ENCODE measurements around the gene ART3.

ART3 gene

GRCh38 chr4:76067652-76068286, 6.7 kb upstream of the ART3 start:
- H2AFZ ChIP-seq (ENCODE audit: low read length, unreplicated experiment): no peak overlapping the region
- H3K36me3 ChIP-seq (ENCODE audit: insufficient read depth, low read length): no peaks in the 10 kb centered on the region
- no peaks in the 10 kb centered on the region for H3K27me3 ChIP-seq (ENCODE audit: insufficient read depth, low read length)
- H3K79me2 ChIP-seq (ENCODE audit: control insufficient read depth, insufficient read depth, low read length, unreplicated experiment): no peaks in the 10 kb centered on the region
- no peaks in the 10 kb centered on the region for H3K4me1 ChIP-seq (ENCODE audit: control insufficient read depth, insufficient read depth, low read length, unreplicated experiment)
- no peak overlapping the region for H3K27ac ChIP-seq (ENCODE audit: low read depth, low read length)
- H3K4me3 ChIP-seq (ENCODE audit: low read depth, low read length): no peak overlapping the region

GRCh38 chr4:76072760-76073159, 1.7 kb upstream of the ART3 start:
- no peaks in the 10 kb centered on the region for H3K79me2 ChIP-seq (ENCODE audit: control insufficient read depth, insufficient read depth, low read length, unreplicated experiment)
- H3K27me3 ChIP-seq (ENCODE audit: insufficient read depth, low read length): no peaks in the 10 kb centered on the region
- H3K4me3 ChIP-seq (ENCODE audit: low read depth, low read length): no peak overlapping the region
- H2AFZ ChIP-seq (ENCODE audit: low read length, unreplicated experiment): no peak overlapping the region
- no peak overlapping the region for H3K27ac ChIP-seq (ENCODE audit: low read depth, low read length)
- H3K36me3 ChIP-seq (ENCODE audit: insufficient read depth, low read length): no peaks in the 10 kb centered on the region
- H3K4me1 ChIP-seq (ENCODE audit: control insufficient read depth, insufficient read depth, low read length, unreplicated experiment): no peaks in the 10 kb centered on the region

- H3K27me3 ChIP-seq (ENCODE audit: insufficient read depth, low read length): no peaks in the 10 kb centered on the region
- no peaks in the 10 kb centered on the region for H3K36me3 ChIP-seq (ENCODE audit: insufficient read depth, low read length)
- no peak overlapping the region for H2AFZ ChIP-seq (ENCODE audit: low read length, unreplicated experiment)
- H3K27ac ChIP-seq (ENCODE audit: low read depth, low read length): no peak overlapping the region
- no peaks in the 10 kb centered on the region for H3K79me2 ChIP-seq (ENCODE audit: control insufficient read depth, insufficient read depth, low read length, unreplicated experiment)
- no peaks in the 10 kb centered on the region for H3K4me1 ChIP-seq (ENCODE audit: control insufficient read depth, insufficient read depth, low read length, unreplicated experiment)
- no peak overlapping the region for H3K4me3 ChIP-seq (ENCODE audit: low read depth, low read length)
Measured at GRCh38 chr4:76074993-76075600, 588 bp downstream of the ART3 start.

GRCh38 chr4:76078033-76078613, 3.6 kb downstream of the ART3 start:
- H3K36me3 ChIP-seq (ENCODE audit: insufficient read depth, low read length): no peaks in the 10 kb centered on the region
- no peak overlapping the region for H2AFZ ChIP-seq (ENCODE audit: low read length, unreplicated experiment)
- no peaks in the 10 kb centered on the region for H3K27me3 ChIP-seq (ENCODE audit: insufficient read depth, low read length)
- H3K79me2 ChIP-seq (ENCODE audit: control insufficient read depth, insufficient read depth, low read length, unreplicated experiment): no peaks in the 10 kb centered on the region
- H3K27ac ChIP-seq (ENCODE audit: low read depth, low read length): no peak overlapping the region
- no peak overlapping the region for H3K4me3 ChIP-seq (ENCODE audit: low read depth, low read length)
- no peaks in the 10 kb centered on the region for H3K4me1 ChIP-seq (ENCODE audit: control insufficient read depth, insufficient read depth, low read length, unreplicated experiment)

- Histone ChIP-seq H2AFZ (ENCODE audit: low read length, unreplicated experiment) (no peak overlapping the region), H3K27me3 (ENCODE audit: insufficient read depth, low read length) (no peaks in the 10 kb centered on the region), H3K4me1 (ENCODE audit: control insufficient read depth, insufficient read depth, low read length, unreplicated experiment) (peaks cover 5% of the 10 kb centered on the region), H3K4me3 (ENCODE audit: low read depth, low read length) (no peak overlapping the region), H3K36me3 (ENCODE audit: insufficient read depth, low read length) (no peaks in the 10 kb centered on the region), H3K27ac (ENCODE audit: low read depth, low read length) (no peak overlapping the region), H3K79me2 (ENCODE audit: control insufficient read depth, insufficient read depth, low read length, unreplicated experiment) (no peaks in the 10 kb centered on the region)
Measured at GRCh38 chr4:76083386-76083988, 9.0 kb downstream of the ART3 start.

GRCh38 chr4:76084542-76084941, 10.0 kb downstream of the ART3 start:
- no peaks in the 10 kb centered on the region for H3K36me3 ChIP-seq (ENCODE audit: insufficient read depth, low read length)
- no peaks in the 10 kb centered on the region for H3K79me2 ChIP-seq (ENCODE audit: control insufficient read depth, insufficient read depth, low read length, unreplicated experiment)
- H3K4me1 ChIP-seq (ENCODE audit: control insufficient read depth, insufficient read depth, low read length, unreplicated experiment): peaks cover 5% of the 10 kb centered on the region
- no peak overlapping the region for H3K4me3 ChIP-seq (ENCODE audit: low read depth, low read length)
- H2AFZ ChIP-seq (ENCODE audit: low read length, unreplicated experiment): no peak overlapping the region
- H3K27me3 ChIP-seq (ENCODE audit: insufficient read depth, low read length): no peaks in the 10 kb centered on the region
- H3K27ac ChIP-seq (ENCODE audit: low read depth, low read length): no peak overlapping the region

GRCh38 chr4:76087007-76087769, 12.7 kb downstream of the ART3 start:
- Histone ChIP-seq H3K27me3 (ENCODE audit: insufficient read depth, low read length) (no peaks in the 10 kb centered on the region), H3K4me1 (ENCODE audit: control insufficient read depth, insufficient read depth, low read length, unreplicated experiment) (peaks cover 17% of the 10 kb centered on the region), H3K79me2 (ENCODE audit: control insufficient read depth, insufficient read depth, low read length, unreplicated experiment) (no peaks in the 10 kb centered on the region), H3K36me3 (ENCODE audit: insufficient read depth, low read length) (no peaks in the 10 kb centered on the region), H3K4me3 (ENCODE audit: low read depth, low read length) (peak overlapping the region; percentile 26), H2AFZ (ENCODE audit: low read length, unreplicated experiment) (peak overlapping the region; percentile 78), H3K27ac (ENCODE audit: low read depth, low read length) (no peak overlapping the region)

GRCh38 chr4:76088719-76089118, 14.2 kb downstream of the ART3 start:
- no peak overlapping the region for H2AFZ ChIP-seq (ENCODE audit: low read length, unreplicated experiment)
- no peaks in the 10 kb centered on the region for H3K79me2 ChIP-seq (ENCODE audit: control insufficient read depth, insufficient read depth, low read length, unreplicated experiment)
- no peaks in the 10 kb centered on the region for H3K36me3 ChIP-seq (ENCODE audit: insufficient read depth, low read length)
- H3K27me3 ChIP-seq (ENCODE audit: insufficient read depth, low read length): no peaks in the 10 kb centered on the region
- no peak overlapping the region for H3K4me3 ChIP-seq (ENCODE audit: low read depth, low read length)
- no peak overlapping the region for H3K27ac ChIP-seq (ENCODE audit: low read depth, low read length)
- peaks cover 17% of the 10 kb centered on the region for H3K4me1 ChIP-seq (ENCODE audit: control insufficient read depth, insufficient read depth, low read length, unreplicated experiment)

GRCh38 chr4:76090241-76090691, 15.8 kb downstream of the ART3 start:
- Histone ChIP-seq H2AFZ (ENCODE audit: low read length, unreplicated experiment) (peak overlapping the region; percentile 26), H3K27ac (ENCODE audit: low read depth, low read length) (peak overlapping the region; percentile 58), H3K4me3 (ENCODE audit: low read depth, low read length) (0 out of 2 replicates have a peak overlapping the region, but pooled peaks have one; percentile 25)

GRCh38 chr4:76091052-76091451, 16.5 kb downstream of the ART3 start:
- Histone ChIP-seq H3K79me2 (ENCODE audit: control insufficient read depth, insufficient read depth, low read length, unreplicated experiment) (no peaks in the 10 kb centered on the region), H2AFZ (ENCODE audit: low read length, unreplicated experiment) (no peak overlapping the region), H3K4me1 (ENCODE audit: control insufficient read depth, insufficient read depth, low read length, unreplicated experiment) (peaks cover 17% of the 10 kb centered on the region), H3K27me3 (ENCODE audit: insufficient read depth, low read length) (no peaks in the 10 kb centered on the region), H3K36me3 (ENCODE audit: insufficient read depth, low read length) (no peaks in the 10 kb centered on the region), H3K27ac (ENCODE audit: low read depth, low read length) (peak overlapping the region; percentile 58; the same call in 1 of the 2 replicates), H3K4me3 (ENCODE audit: low read depth, low read length) (no peak overlapping the region)

More at GRCh38 chr4:76090241-76090691, 15.8 kb downstream of the ART3 start:
- H3K79me2 ChIP-seq (ENCODE audit: control insufficient read depth, insufficient read depth, low read length, unreplicated experiment): no peaks in the 10 kb centered on the region
- no peaks in the 10 kb centered on the region for H3K27me3 ChIP-seq (ENCODE audit: insufficient read depth, low read length)
- H3K36me3 ChIP-seq (ENCODE audit: insufficient read depth, low read length): no peaks in the 10 kb centered on the region
- peaks cover 17% of the 10 kb centered on the region for H3K4me1 ChIP-seq (ENCODE audit: control insufficient read depth, insufficient read depth, low read length, unreplicated experiment)

Measured in ACC112 (cell line).